ENCODE measurements around the gene RTP3. TPM values are rescaled to one million over a fixed set of nuclear protein-coding genes. Genes with fewer than 3 reads are reported as not detected.
"Not testable (repeated sequence)": the region's sequence is repeated elsewhere in the genome, so short reads cannot be mapped to it uniquely, and the experiment has no call there.

Gene RTP3
- total and polyA plus RNA-seq, 2 experiments from 2014 or later = not detected

- H3K27me3 ChIP-seq (replicated peaks; ENCODE audit: insufficient read depth) = 0 out of 2 replicates have a peak, but pooled peaks cover 3% of the 10 kb centered on the region
- H3K27ac ChIP-seq = no peak overlapping the region
- no peaks in the 10 kb centered on the region for H3K79me2 ChIP-seq (ENCODE audit: insufficient read depth)
- WGBS, 2 experiments (ENCODE audit: low coverage in 1 of 2, low lambda C conversion rate in 2 of 2, missing lambda C conversion rate in 2 of 2) = 33% methylated on average over 1 of the region's 1 CpG
- H3K9me2 ChIP-seq (ENCODE audit: insufficient read depth) = no peaks in the 10 kb centered on the region
- peak; percentile 53 for DNase-seq
- H3K9ac ChIP-seq = no peak overlapping the region
- H3K36me3 ChIP-seq (ENCODE audit: low read depth) = no peaks in the 10 kb centered on the region
- no peaks in the 10 kb centered on the region for H3K9me3 ChIP-seq (ENCODE audit: low read depth)
- no peak for TF ChIP-seq EZH2 (IDR thresholded peaks at IDR 0.05; ENCODE audit: insufficient read depth, poor library complexity, severe bottlenecking)
- TF ChIP-seq EZH2phosphoT487 (IDR thresholded peaks at IDR 0.05; ENCODE audit: insufficient read depth, low read depth) = no peak
- H3K4me3 ChIP-seq = no peak overlapping the region
- H3F3A ChIP-seq (ENCODE audit: insufficient read depth) = peaks cover 11% of the 10 kb centered on the region; the same call in 1 of the 2 replicates
- H4K20me1 ChIP-seq (ENCODE audit: insufficient read depth) = no peaks in the 10 kb centered on the region
- H2AFZ ChIP-seq = no peak overlapping the region
- H3K4me2 ChIP-seq (ENCODE audit: unreplicated experiment) = no peak overlapping the region
- in situ Hi-C loops (cut with MboI) = loop anchor here (10.0 kb wide), 1 partner anchor 145 kb away; no protein-coding TSS in a partner anchor
- H3K4me1 ChIP-seq (ENCODE audit: insufficient read depth) = 0 out of 2 replicates have a peak, but pooled peaks cover 8% of the 10 kb centered on the region
Measured at GRCh38 chr3:46489875-46490274, 7.9 kb upstream of the RTP3 start.

GRCh38 chr3:46490338-46491084 lies 7.3 kb upstream of the RTP3 start:
- WGBS, 2 experiments (ENCODE audit: low coverage in 1 of 2, low lambda C conversion rate in 2 of 2, missing lambda C conversion rate in 2 of 2) = 62 to 64% methylated on average over 6 of the region's 6 CpGs
- in situ Hi-C loops (cut with MboI) = no loop called here
- no peaks in the 10 kb centered on the region for H3K9me3 ChIP-seq (ENCODE audit: low read depth)
- H3F3A ChIP-seq (ENCODE audit: insufficient read depth) = peaks cover 11% of the 10 kb centered on the region; the same call in 1 of the 2 replicates
- H3K36me3 ChIP-seq (ENCODE audit: low read depth) = no peaks in the 10 kb centered on the region
- TF ChIP-seq EZH2phosphoT487 (IDR thresholded peaks at IDR 0.05; ENCODE audit: insufficient read depth, low read depth) (no peak), EZH2 (IDR thresholded peaks at IDR 0.05; ENCODE audit: insufficient read depth, poor library complexity, severe bottlenecking) (no peak)
- no peak overlapping the region for H3K9ac ChIP-seq
- 0 out of 2 replicates have a peak, but pooled peaks cover 3% of the 10 kb centered on the region for H3K27me3 ChIP-seq (replicated peaks; ENCODE audit: insufficient read depth)
- H2AFZ ChIP-seq = no peak overlapping the region
- H3K4me2 ChIP-seq (ENCODE audit: unreplicated experiment) = no peak overlapping the region
- peak; percentile 41 for DNase-seq
- no peak overlapping the region for H3K4me3 ChIP-seq
- H3K27ac ChIP-seq = no peak overlapping the region
- no peaks in the 10 kb centered on the region for H3K79me2 ChIP-seq (ENCODE audit: insufficient read depth)
- no peaks in the 10 kb centered on the region for H4K20me1 ChIP-seq (ENCODE audit: insufficient read depth)
- H3K9me2 ChIP-seq (ENCODE audit: insufficient read depth) = no peaks in the 10 kb centered on the region
- H3K4me1 ChIP-seq (ENCODE audit: insufficient read depth) = 0 out of 2 replicates have a peak, but pooled peaks cover 8% of the 10 kb centered on the region

- H3K4me1 ChIP-seq (ENCODE audit: insufficient read depth) = peaks cover 16% of the 10 kb centered on the region
- H3F3A ChIP-seq (ENCODE audit: insufficient read depth) = peaks cover 17% of the 10 kb centered on the region
- in situ Hi-C loops (cut with MboI) = no loop called here
- no peak for DNase-seq
- no peak overlapping the region for H3K27ac ChIP-seq
- no peaks in the 10 kb centered on the region for H3K9me3 ChIP-seq (ENCODE audit: low read depth)
- H4K20me1 ChIP-seq (ENCODE audit: insufficient read depth) = no peaks in the 10 kb centered on the region
- H3K4me2 ChIP-seq (ENCODE audit: unreplicated experiment) = no peak overlapping the region
- 0 out of 2 replicates have a peak, but pooled peaks cover 3% of the 10 kb centered on the region for H3K27me3 ChIP-seq (replicated peaks; ENCODE audit: insufficient read depth)
- H3K9ac ChIP-seq = no peak overlapping the region
- no peak for TF ChIP-seq EZH2phosphoT487 (IDR thresholded peaks at IDR 0.05; ENCODE audit: insufficient read depth, low read depth)
- no peak for TF ChIP-seq EZH2 (IDR thresholded peaks at IDR 0.05; ENCODE audit: insufficient read depth, poor library complexity, severe bottlenecking)
- no peak overlapping the region for H3K4me3 ChIP-seq
- H3K36me3 ChIP-seq (ENCODE audit: low read depth) = no peaks in the 10 kb centered on the region
- 79 to 80% methylated on average over 11 of the region's 11 CpGs for WGBS, 2 experiments (ENCODE audit: low coverage in 1 of 2, low lambda C conversion rate in 2 of 2, missing lambda C conversion rate in 2 of 2)
- no peaks in the 10 kb centered on the region for H3K79me2 ChIP-seq (ENCODE audit: insufficient read depth)
- H2AFZ ChIP-seq = no peak overlapping the region
- no peaks in the 10 kb centered on the region for H3K9me2 ChIP-seq (ENCODE audit: insufficient read depth)
Measured at GRCh38 chr3:46491089-46492070, 6.4 kb upstream of the RTP3 start.

GRCh38 chr3:46492890-46493547 lies 4.8 kb upstream of the RTP3 start:
- no peaks in the 10 kb centered on the region for H3K79me2 ChIP-seq (ENCODE audit: insufficient read depth)
- H3K9ac ChIP-seq = no peak overlapping the region
- no peaks in the 10 kb centered on the region for H3K9me2 ChIP-seq (ENCODE audit: insufficient read depth)
- in situ Hi-C loops (cut with MboI) = no loop called here
- H4K20me1 ChIP-seq (ENCODE audit: insufficient read depth) = no peaks in the 10 kb centered on the region
- DNase-seq = no peak
- no peak overlapping the region for H3K27ac ChIP-seq
- H3K9me3 ChIP-seq (ENCODE audit: low read depth) = no peaks in the 10 kb centered on the region
- H3K4me3 ChIP-seq = no peak overlapping the region
- no peaks in the 10 kb centered on the region for H3K36me3 ChIP-seq (ENCODE audit: low read depth)
- TF ChIP-seq EZH2 (IDR thresholded peaks at IDR 0.05; ENCODE audit: insufficient read depth, poor library complexity, severe bottlenecking) = no peak
- TF ChIP-seq EZH2phosphoT487 (IDR thresholded peaks at IDR 0.05; ENCODE audit: insufficient read depth, low read depth) = no peak
- peaks cover 20% of the 10 kb centered on the region for H3F3A ChIP-seq (ENCODE audit: insufficient read depth)
- H3K27me3 ChIP-seq (replicated peaks; ENCODE audit: insufficient read depth) = no peaks in the 10 kb centered on the region
- H3K4me1 ChIP-seq (ENCODE audit: insufficient read depth) = peaks cover 20% of the 10 kb centered on the region
- 90 to 91% methylated on average over 6 of the region's 6 CpGs for WGBS, 2 experiments (ENCODE audit: low coverage in 1 of 2, low lambda C conversion rate in 2 of 2, missing lambda C conversion rate in 2 of 2)
- H3K4me2 ChIP-seq (ENCODE audit: unreplicated experiment) = no peak overlapping the region
- no peak overlapping the region for H2AFZ ChIP-seq

- DNase-seq; in situ Hi-C loops (cut with MboI); H3K36me3 ChIP-seq (ENCODE audit: low read depth); H3K9ac ChIP-seq; H3K4me3 ChIP-seq; H3K9me3 ChIP-seq (ENCODE audit: low read depth); H3K27me3 ChIP-seq (replicated peaks; ENCODE audit: insufficient read depth); H2AFZ ChIP-seq; H3K27ac ChIP-seq; H4K20me1 ChIP-seq (ENCODE audit: insufficient read depth); H3K4me2 ChIP-seq (ENCODE audit: unreplicated experiment); H3K79me2 ChIP-seq (ENCODE audit: insufficient read depth); H3K9me2 ChIP-seq (ENCODE audit: insufficient read depth): not testable (repeated sequence)
- Histone ChIP-seq H3F3A (ENCODE audit: insufficient read depth) (peaks cover 20% of the 10 kb centered on the region), H3K4me1 (ENCODE audit: insufficient read depth) (peaks cover 19% of the 10 kb centered on the region)
- WGBS, 2 experiments (ENCODE audit: low coverage in 1 of 2, low lambda C conversion rate in 2 of 2, missing lambda C conversion rate in 2 of 2) = 99 to 100% methylated on average over 5 to 18 of the region's 33 CpGs
Measured at GRCh38 chr3:46494491-46494890, 3.3 kb upstream of the RTP3 start.

All from GM23248 (cell line).